A549 (cell line): ENCODE results near the gene IGF1. TPM values are rescaled to one million over a fixed set of nuclear protein-coding genes. Genes with fewer than 3 reads are reported as not detected.

Experiments used
- ATAC-seq, 2 experiments: fragments of 200-7000 bp in 1 of 2; fragments of >200 bp in 1 of 2; cut with Nextera tagmentation in 1 of 2; cut with Tn5 transposase in 1 of 2; 3 replicates each; pipeline versions ENCODE4 v1.8.0 to v1.9.1; 2018 to 2020; ENCODE audit warnings: mild to moderate bottlenecking in 1 of 2, moderate library complexity in 1 of 2
- CTCF ChIA-PET: fragments of 300-600 bp; sonication (Branson Sonifier 250); formaldehyde crosslinking; extraction: SDS; loops from one replicate; lab custom pipeline; 2021; ENCODE audit warnings: antibody characterized with exemption, inconsistent platforms; lab: Yijun Ruan, JAX
- POLR2A ChIA-PET: fragments of 350-600 bp; formaldehyde crosslinking; extraction: SDS; loops from one replicate; lab custom pipeline; 2021; ENCODE audit warnings: antibody characterized with exemption, inconsistent platforms; lab: Yijun Ruan, JAX
- DNase-seq, 2 experiments: peaks; one replicate each; pipeline versions ENCODE4 v3.0.0 to v3.0.0-alpha.2; 2011 to 2016; ENCODE audit warnings: low read depth in 1 of 2, low spot score in 1 of 2
- FAIRE-seq: peaks from 2 replicates; lab custom pipeline; 2011; peaks lifted over from hg19 to GRCh38; lab: Jason Lieb, UNC
- H3K27ac ChIP-seq, 2 experiments: fragments of >200 bp; sonication (Bioruptor Twin); formaldehyde crosslinking; 3 replicates each; pipeline ENCODE4 v1.5.1; 2016 to 2017
- H3K4me1 ChIP-seq: fragments of >200 bp; sonication (Bioruptor Twin); formaldehyde crosslinking; 3 replicates; pipeline ENCODE4 v1.6.1; 2016
- H3K4me2 ChIP-seq: fragments of >200 bp; sonication (Bioruptor Twin); formaldehyde crosslinking; 3 replicates; pipeline ENCODE4 v1.6.1; 2016
- H3K4me3 ChIP-seq: fragments of >200 bp; sonication (Bioruptor Twin); formaldehyde crosslinking; 3 replicates; pipeline ENCODE4 v1.5.1; 2016
- H3K9me3 ChIP-seq: fragments of >200 bp; sonication (Bioruptor Twin); formaldehyde crosslinking; 3 replicates; pipeline ENCODE4 v1.6.1; 2016
- CBX8 ChIP-seq: fragments of 200-600 bp; sonication (generic); IDR thresholded peaks from 2 replicates; pipeline ENCODE4 v1.6.1; 2016
- CEBPB ChIP-seq, 2 experiments: fragments of >200 bp in 1 of 2; sonication (Bioruptor Twin) in 1 of 2; formaldehyde crosslinking in 1 of 2; IDR thresholded peaks; 2 replicates each; pipeline ENCODE4 v1.6.1; 2012 to 2016
- CHD4 ChIP-seq: fragments of 200-600 bp; sonication (generic); IDR thresholded peaks from 2 replicates; pipeline ENCODE4 v1.6.1; 2016; ENCODE audit warnings: antibody characterized with exemption, mild to moderate bottlenecking, borderline replicate concordance
- EHMT2 ChIP-seq: fragments of 200-600 bp; sonication (generic); IDR thresholded peaks from 2 replicates; pipeline ENCODE4 v1.6.1; 2016; ENCODE audit warnings: antibody characterized with exemption, low read depth, mild to moderate bottlenecking, moderate library complexity
- EP300 ChIP-seq, 2 experiments: fragments of >200 bp; sonication (Bioruptor Twin); formaldehyde crosslinking; IDR thresholded peaks; 2 replicates in 1 of 2; 3 replicates in 1 of 2; pipeline ENCODE4 v1.6.1; 2016 to 2017
- FOXS1 ChIP-seq: fragments of 250-450 bp; sonication (Bioruptor Pico); IDR thresholded peaks from 2 replicates; pipeline ENCODE4 v1.5.0; 2020; ENCODE audit warnings: mild to moderate bottlenecking, moderate library complexity
- HOXA7 ChIP-seq: fragments of 250-450 bp; sonication (Bioruptor Pico); IDR thresholded peaks from 2 replicates; pipeline ENCODE4 v1.5.0; 2020; ENCODE audit warnings: mild to moderate bottlenecking, moderate library complexity
- KDM1A ChIP-seq: fragments of 200-600 bp; sonication (generic); IDR thresholded peaks from 2 replicates; pipeline ENCODE4 v1.6.1; 2016; ENCODE audit warnings: low read depth, mild to moderate bottlenecking
- MYC ChIP-seq: IDR thresholded peaks from 2 replicates; pipeline ENCODE4 v1.6.1; 2012; ENCODE audit warnings: mild to moderate bottlenecking, inconsistent platforms, low read length, improper control_type of control experiment, borderline replicate concordance
- NPAS2 ChIP-seq: fragments of 250-450 bp; sonication (Bioruptor Pico); IDR thresholded peaks from 2 replicates; pipeline ENCODE4 v1.8.0; 2022; ENCODE audit warnings: mild to moderate bottlenecking, moderate library complexity, borderline replicate concordance
- POLR2A ChIP-seq: IDR thresholded peaks from 2 replicates; pipeline ENCODE4 v1.6.1; 2012; ENCODE audit warnings: mild to moderate bottlenecking, low read length
- RAD21 ChIP-seq, 2 experiments: fragments of >200 bp in 1 of 2; sonication (Bioruptor Twin) in 1 of 2; formaldehyde crosslinking in 1 of 2; IDR thresholded peaks in 1 of 2; conservative IDR thresholded peaks in 1 of 2; 2 replicates in 1 of 2; 3 replicates in 1 of 2; pipeline ENCODE4 v1.6.1; 2012 to 2018; ENCODE audit warnings: inconsistent platforms in 1 of 2
- RCOR1 ChIP-seq: fragments of 150-350 bp; IDR thresholded peaks from 2 replicates; pipeline ENCODE4 v1.6.1; 2014; ENCODE audit warnings: antibody characterized with exemption, low read length, low read depth
- SMC3 ChIP-seq: fragments of >200 bp; sonication (Bioruptor Twin); formaldehyde crosslinking; IDR thresholded peaks from 3 replicates; pipeline ENCODE4 v1.6.1; 2018; ENCODE audit warnings: inconsistent platforms
- SREBF2 ChIP-seq: fragments of 450-650 bp; IDR thresholded peaks from 2 replicates; pipeline ENCODE4 v1.6.1; 2014; ENCODE audit warnings: mild to moderate bottlenecking, moderate library complexity
- TFCP2L1 ChIP-seq: fragments of 250-450 bp; sonication (Bioruptor Pico); IDR thresholded peaks from 2 replicates; pipeline ENCODE4 v1.5.0; 2021; ENCODE audit warnings: mild to moderate bottlenecking
- ZC3H11A ChIP-seq: fragments of 450-650 bp; IDR thresholded peaks from 2 replicates; pipeline ENCODE4 v1.6.1; 2014; ENCODE audit warnings: antibody characterized with exemption, mild to moderate bottlenecking
- ZNF302 ChIP-seq: fragments of 250-450 bp; sonication (Bioruptor Pico); IDR thresholded peaks from 2 replicates; pipeline ENCODE4 v1.9.0; 2021; ENCODE audit warnings: inconsistent platforms, mild to moderate bottlenecking, moderate library complexity
- WGBS: methylation state at CpG from one replicate; pipeline ENCODE4 v1.1.6; 2017; ENCODE audit errors: missing lambda C conversion rate; 5-methylcytosine and 5-hydroxymethylcytosine counted together
- polyA plus RNA-seq, 4 experiments: library from polyadenylated mRNA; depleted of rRNA in 3 of 4; stranded (reverse); fragments of >200 nt; fragmentation: RNase III in 1 of 4; extraction: RNeasy Plus Mini Kit Qiagen cat#74134 plus additional on column Dnase treatment in 1 of 4; gene quantifications; 2 replicates in 3 of 4; 3 replicates in 1 of 4; pipeline ENCODE4 v1.2.3, GENCODE V29; 2011 to 2017
- TF ChIP-seq, protein P1 (sequence below): fragments of 450-650 bp; IDR thresholded peaks from 2 replicates; pipeline ENCODE4 v1.6.1; 2014; ENCODE audit warnings: antibody characterized with exemption
- TF ChIP-seq, protein P2 (sequence below): fragments of 200-600 bp; sonication (generic); IDR thresholded peaks from 2 replicates; pipeline ENCODE4 v1.6.1; 2016; ENCODE audit warnings: antibody characterized with exemption, mild to moderate bottlenecking, moderate library complexity
- TF ChIP-seq, protein P3 (sequence below): fragments of 250-450 bp; sonication (Bioruptor Pico); IDR thresholded peaks from 2 replicates; pipeline ENCODE4 v1.5.0; 2021; ENCODE audit warnings: mild to moderate bottlenecking, moderate library complexity, borderline replicate concordance

The IGF1 gene
- polyA plus RNA-seq, 2 of the 4 experiments (the other 2 are of a cell fraction): 0.16 TPM; not detected in 1

DNA sequence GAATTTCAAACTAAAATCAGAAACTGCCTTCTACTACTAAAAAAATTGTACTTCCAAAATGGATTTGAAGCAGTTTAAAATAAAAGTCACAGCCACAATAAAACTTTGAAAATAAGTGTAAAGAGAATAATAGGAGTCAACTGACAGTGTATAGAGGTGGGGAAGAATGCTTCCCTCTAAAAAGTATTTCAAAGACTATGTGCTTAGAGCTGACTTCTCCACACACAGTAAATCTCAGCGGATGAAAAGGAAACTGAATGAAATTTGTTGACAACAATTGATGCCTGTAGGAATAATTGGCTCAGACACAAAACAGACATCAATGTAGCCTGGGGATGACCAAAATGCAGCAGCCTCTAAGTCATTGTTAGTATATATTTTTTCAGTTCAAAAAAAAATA is 7.9 kb downstream of the IGF1 start:
- Histone ChIP-seq H3K4me2 (no peak overlapping the region), H3K4me1 (peaks cover 11% of the 10 kb centered on the region; the same call in 2 of the 3 replicates), H3K27ac (no peak overlapping the region), H3K9me3 (no peaks in the 10 kb centered on the region), H3K4me3 (no peak overlapping the region)
- WGBS: 58% methylated on average over 1 of the region's 1 CpG
- ChIA-PET POLR2A (no interaction called here), CTCF (interaction anchor here (6.5 kb wide), 1 partner anchor 11 kb away, joined by 31 read pairs; no protein-coding TSS in a partner anchor)
- DNase-seq: no peak
- no peak for FAIRE-seq
- no peak for ATAC-seq
- TF ChIP-seq MYC (no peak), HOXA7 (CRISPR knock-in tag) (no peak), POLR2A (no peak), SREBF2 (no peak), EP300 (IDR thresholded peaks at IDR 0.05) (no peak), KDM1A (no peak), RCOR1 (no peak), ZNF302 (CRISPR knock-in tag) (no peak), EHMT2 (no peak), CBX8 (no peak), CHD4 (no peak), NPAS2 (no peak), SMC3 (no peak)
- TF ChIP-seq, protein P1, sequence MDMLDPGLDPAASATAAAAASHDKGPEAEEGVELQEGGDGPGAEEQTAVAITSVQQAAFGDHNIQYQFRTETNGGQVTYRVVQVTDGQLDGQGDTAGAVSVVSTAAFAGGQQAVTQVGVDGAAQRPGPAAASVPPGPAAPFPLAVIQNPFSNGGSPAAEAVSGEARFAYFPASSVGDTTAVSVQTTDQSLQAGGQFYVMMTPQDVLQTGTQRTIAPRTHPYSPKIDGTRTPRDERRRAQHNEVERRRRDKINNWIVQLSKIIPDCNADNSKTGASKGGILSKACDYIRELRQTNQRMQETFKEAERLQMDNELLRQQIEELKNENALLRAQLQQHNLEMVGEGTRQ: no peak
- TF ChIP-seq, protein P2, sequence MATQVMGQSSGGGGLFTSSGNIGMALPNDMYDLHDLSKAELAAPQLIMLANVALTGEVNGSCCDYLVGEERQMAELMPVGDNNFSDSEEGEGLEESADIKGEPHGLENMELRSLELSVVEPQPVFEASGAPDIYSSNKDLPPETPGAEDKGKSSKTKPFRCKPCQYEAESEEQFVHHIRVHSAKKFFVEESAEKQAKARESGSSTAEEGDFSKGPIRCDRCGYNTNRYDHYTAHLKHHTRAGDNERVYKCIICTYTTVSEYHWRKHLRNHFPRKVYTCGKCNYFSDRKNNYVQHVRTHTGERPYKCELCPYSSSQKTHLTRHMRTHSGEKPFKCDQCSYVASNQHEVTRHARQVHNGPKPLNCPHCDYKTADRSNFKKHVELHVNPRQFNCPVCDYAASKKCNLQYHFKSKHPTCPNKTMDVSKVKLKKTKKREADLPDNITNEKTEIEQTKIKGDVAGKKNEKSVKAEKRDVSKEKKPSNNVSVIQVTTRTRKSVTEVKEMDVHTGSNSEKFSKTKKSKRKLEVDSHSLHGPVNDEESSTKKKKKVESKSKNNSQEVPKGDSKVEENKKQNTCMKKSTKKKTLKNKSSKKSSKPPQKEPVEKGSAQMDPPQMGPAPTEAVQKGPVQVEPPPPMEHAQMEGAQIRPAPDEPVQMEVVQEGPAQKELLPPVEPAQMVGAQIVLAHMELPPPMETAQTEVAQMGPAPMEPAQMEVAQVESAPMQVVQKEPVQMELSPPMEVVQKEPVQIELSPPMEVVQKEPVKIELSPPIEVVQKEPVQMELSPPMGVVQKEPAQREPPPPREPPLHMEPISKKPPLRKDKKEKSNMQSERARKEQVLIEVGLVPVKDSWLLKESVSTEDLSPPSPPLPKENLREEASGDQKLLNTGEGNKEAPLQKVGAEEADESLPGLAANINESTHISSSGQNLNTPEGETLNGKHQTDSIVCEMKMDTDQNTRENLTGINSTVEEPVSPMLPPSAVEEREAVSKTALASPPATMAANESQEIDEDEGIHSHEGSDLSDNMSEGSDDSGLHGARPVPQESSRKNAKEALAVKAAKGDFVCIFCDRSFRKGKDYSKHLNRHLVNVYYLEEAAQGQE: no peak
- TF ChIP-seq, protein P3, sequence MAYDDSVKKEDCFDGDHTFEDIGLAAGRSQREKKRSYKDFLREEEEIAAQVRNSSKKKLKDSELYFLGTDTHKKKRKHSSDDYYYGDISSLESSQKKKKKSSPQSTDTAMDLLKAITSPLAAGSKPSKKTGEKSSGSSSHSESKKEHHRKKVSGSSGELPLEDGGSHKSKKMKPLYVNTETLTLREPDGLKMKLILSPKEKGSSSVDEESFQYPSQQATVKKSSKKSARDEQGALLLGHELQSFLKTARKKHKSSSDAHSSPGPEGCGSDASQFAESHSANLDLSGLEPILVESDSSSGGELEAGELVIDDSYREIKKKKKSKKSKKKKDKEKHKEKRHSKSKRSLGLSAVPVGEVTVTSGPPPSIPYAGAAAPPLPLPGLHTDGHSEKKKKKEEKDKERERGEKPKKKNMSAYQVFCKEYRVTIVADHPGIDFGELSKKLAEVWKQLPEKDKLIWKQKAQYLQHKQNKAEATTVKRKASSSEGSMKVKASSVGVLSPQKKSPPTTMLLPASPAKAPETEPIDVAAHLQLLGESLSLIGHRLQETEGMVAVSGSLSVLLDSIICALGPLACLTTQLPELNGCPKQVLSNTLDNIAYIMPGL (CRISPR knock-in tag): no peak

DNA sequence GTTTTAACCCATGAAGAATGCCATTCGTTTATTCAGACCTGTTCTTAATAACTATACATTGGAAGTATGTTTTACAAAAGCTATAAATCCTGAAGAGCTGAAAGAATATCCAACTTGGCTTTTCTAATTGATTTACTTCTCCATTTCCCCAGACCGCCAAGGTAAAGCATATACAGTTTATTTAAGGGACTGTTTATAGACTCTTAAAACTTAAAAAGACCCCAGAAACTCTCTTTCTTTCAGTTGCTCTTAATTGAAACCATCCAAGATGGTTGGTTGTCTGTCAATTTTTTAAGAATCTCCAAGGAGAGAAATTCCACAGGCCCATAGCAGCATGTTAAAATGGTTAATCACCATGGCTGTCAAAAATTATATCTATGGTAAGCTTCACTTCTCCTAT is 8.8 kb downstream of the IGF1 start:
- POLR2A ChIA-PET: no interaction called here
- no peaks in the 10 kb centered on the region for H3K9me3 ChIP-seq
- DNase-seq (no peak), FAIRE-seq (no peak), ATAC-seq (no peak)
- CTCF ChIA-PET: interaction anchor here (1.2 to 6.5 kb wide), 2 partner anchors 12 to 269 kb away, joined by 5 to 31 read pairs; no protein-coding TSS in a partner anchor
- no peak overlapping the region for H3K4me2 ChIP-seq
- no peak for TF ChIP-seq TFCP2L1
- TF ChIP-seq CEBPB (IDR thresholded peaks at IDR 0.05): no peak
- TF ChIP-seq RAD21 (conservative IDR thresholded peaks at IDR 0.05 in 1 of 2, IDR thresholded peaks at IDR 0.05 in 1 of 2): no peak
- TF ChIP-seq ZC3H11A: no peak
- TF ChIP-seq RCOR1: no peak
- no peak for TF ChIP-seq EHMT2
- TF ChIP-seq FOXS1 (CRISPR knock-in tag): no peak
- peaks cover 11% of the 10 kb centered on the region; the same call in 2 of the 3 replicates for H3K4me1 ChIP-seq
- WGBS: 44% methylated on average over 2 of the region's 2 CpGs
- no peak overlapping the region for H3K4me3 ChIP-seq
- no peak overlapping the region for H3K27ac ChIP-seq
